Measurements from ENCODE around the gene CSAG3. TPM values are rescaled to one million over a fixed set of nuclear protein-coding genes. Genes with fewer than 3 reads are reported as not detected.
"Not testable (repeated sequence)": the region's sequence is repeated elsewhere in the genome, so short reads cannot be mapped to it uniquely, and the experiment has no call there.

The CSAG3 gene
- total RNA-seq (0.52 TPM), polyA plus RNA-seq (1.3 TPM)
- long read RNA-seq, donor 1 = 0 reads
- long read RNA-seq, donor 2 = 0 reads
- long read RNA-seq, donor 3 = 0 reads
- long read RNA-seq, donor 4 = 0 reads
- long read RNA-seq, donor 5 = 0 reads
- long read RNA-seq, donor 6 = 0 reads
- long read RNA-seq, donor 7 = 0 reads
- long read RNA-seq, donor 8 = 0 reads
- long read RNA-seq, donor 9 = 0 reads
- long read RNA-seq, donor 10 = 0 reads

DNA sequence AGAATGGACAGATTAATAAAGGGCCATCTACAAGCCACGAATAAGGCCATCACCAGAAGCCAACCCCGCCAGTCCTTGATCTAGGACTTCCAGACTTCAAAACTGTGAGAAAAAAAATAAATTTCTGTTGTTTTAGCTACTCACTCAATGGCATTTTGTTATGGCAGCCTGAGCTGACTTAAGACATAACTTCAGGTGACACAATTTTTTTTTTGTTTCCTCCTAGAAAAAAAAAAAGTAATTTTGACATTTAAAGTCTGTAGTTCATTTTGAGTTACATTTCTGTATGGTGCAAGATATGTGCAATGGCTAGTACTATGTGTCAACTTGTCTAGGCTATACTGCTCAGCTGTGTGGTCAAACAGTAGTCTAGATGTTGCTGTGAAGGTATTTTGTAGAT, at the start of gene CSAG3:
Gene CSAG3 (plus strand): TSS at position 301 of the 400 bp plus-strand sequence.
- not testable (repeated sequence) for H3K27me3 ChIP-seq (ENCODE audit: control insufficient read depth in 2 of 2, insufficient read depth in 1 of 2, low read length in 1 of 2); H3K9me3 ChIP-seq (ENCODE audit: control insufficient read depth in 2 of 2, insufficient read depth in 1 of 2, low read length in 1 of 2); H3K27ac ChIP-seq (ENCODE audit: low read depth in 1 of 2, low read length in 1 of 2); H3K36me3 ChIP-seq (ENCODE audit: control insufficient read depth in 2 of 2, insufficient read depth in 2 of 2, low read length in 1 of 2); DNase-seq (ENCODE audit: low read depth in 6 of 9, low spot score in 9 of 9); H3K4me3 ChIP-seq (ENCODE audit: low read length in 2 of 2); H3K4me1 ChIP-seq (ENCODE audit: control insufficient read depth in 2 of 2, insufficient read depth in 2 of 2, low read length in 2 of 2)
- WGBS = no CpG with 5 or more reads among the region's 2 CpGs

DNA sequence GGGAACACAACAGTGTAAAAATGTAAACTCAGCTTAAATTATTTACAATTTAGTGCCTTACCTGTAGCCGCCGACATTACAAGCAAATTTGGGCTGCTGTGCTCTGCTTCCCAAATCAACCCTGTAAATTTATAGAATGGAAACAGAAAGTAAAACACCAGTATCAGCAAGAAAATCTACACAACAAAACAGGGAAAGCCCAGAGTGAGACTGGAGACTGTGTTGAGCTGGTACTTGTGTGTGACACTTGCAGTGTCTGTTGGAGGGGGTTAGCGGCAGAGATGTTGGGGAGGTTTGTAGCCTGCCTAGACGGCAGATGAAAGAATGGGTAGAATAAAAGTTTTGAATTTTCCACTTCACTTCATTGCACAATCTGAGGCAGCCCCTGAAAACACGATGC, 45.8 kb upstream of the CSAG3 start:
- not testable (repeated sequence) for H3K9me3 ChIP-seq (ENCODE audit: control insufficient read depth in 2 of 2, insufficient read depth in 1 of 2, low read length in 1 of 2); H3K4me3 ChIP-seq (ENCODE audit: low read length in 2 of 2); H3K4me1 ChIP-seq (ENCODE audit: control insufficient read depth in 2 of 2, insufficient read depth in 2 of 2, low read length in 2 of 2); H3K36me3 ChIP-seq (ENCODE audit: control insufficient read depth in 2 of 2, insufficient read depth in 2 of 2, low read length in 1 of 2); H3K27me3 ChIP-seq (ENCODE audit: control insufficient read depth in 2 of 2, insufficient read depth in 1 of 2, low read length in 1 of 2); DNase-seq (ENCODE audit: low read depth in 6 of 9, low spot score in 9 of 9); H3K27ac ChIP-seq (ENCODE audit: low read depth in 1 of 2, low read length in 1 of 2)
- no CpG with 5 or more reads among the region's 5 CpGs for WGBS

DNA sequence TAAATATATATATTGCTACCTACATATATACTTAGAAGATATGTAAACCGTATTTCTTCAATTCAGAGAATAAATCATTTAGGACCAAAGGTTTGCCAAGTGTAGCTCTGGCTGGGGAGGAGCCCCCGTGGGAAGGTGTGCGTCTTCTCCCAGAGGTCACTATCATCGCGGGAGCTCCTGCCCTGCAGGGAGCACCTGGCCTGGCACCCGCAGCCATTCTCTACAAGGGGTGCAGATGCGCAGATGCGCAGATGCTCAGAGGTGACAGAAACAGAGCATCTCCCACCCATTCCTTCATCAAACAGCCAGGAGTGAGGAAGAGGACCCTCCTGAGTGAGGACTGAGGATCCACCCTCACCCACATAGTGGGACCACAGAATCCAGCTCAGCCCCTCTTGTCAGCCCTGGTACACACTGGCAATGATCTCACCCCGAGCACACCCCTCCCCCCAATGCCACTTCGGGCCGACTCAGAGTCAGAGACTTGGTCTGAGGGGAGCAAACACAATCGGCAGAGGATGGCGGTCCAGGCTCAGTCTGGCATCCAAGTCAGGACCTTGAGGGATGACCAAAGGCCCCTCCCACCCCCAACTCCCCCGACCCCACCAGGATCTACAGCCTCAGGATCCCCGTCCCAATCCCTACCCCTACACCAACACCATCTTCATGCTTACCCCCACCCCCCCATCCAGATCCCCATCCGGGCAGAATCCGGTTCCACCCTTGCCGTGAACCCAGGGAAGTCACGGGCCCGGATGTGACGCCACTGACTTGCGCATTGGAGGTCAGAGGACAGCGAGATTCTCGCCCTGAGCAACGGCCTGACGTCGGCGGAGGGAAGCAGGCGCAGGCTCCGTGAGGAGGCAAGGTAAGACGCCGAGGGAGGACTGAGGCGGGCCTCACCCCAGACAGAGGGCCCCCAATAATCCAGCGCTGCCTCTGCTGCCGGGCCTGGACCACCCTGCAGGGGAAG, 44.9 kb upstream of the CSAG3 start, which contains the start of gene MAGEA2B:
Gene MAGEA2B (plus strand): TSS at position 814 of the 973 bp plus-strand sequence. CDS start 2,479 bp downstream, outside the sequence.
- H3K9me3 ChIP-seq (ENCODE audit: control insufficient read depth in 2 of 2, insufficient read depth in 1 of 2, low read length in 1 of 2); H3K4me3 ChIP-seq (ENCODE audit: low read length in 2 of 2); H3K4me1 ChIP-seq (ENCODE audit: control insufficient read depth in 2 of 2, insufficient read depth in 2 of 2, low read length in 2 of 2); H3K36me3 ChIP-seq (ENCODE audit: control insufficient read depth in 2 of 2, insufficient read depth in 2 of 2, low read length in 1 of 2); DNase-seq (ENCODE audit: low read depth in 6 of 9, low spot score in 9 of 9); H3K27ac ChIP-seq (ENCODE audit: low read depth in 1 of 2, low read length in 1 of 2); H3K27me3 ChIP-seq (ENCODE audit: control insufficient read depth in 2 of 2, insufficient read depth in 1 of 2, low read length in 1 of 2): not testable (repeated sequence)
- WGBS = no CpG with 5 or more reads among the region's 35 CpGs

DNA sequence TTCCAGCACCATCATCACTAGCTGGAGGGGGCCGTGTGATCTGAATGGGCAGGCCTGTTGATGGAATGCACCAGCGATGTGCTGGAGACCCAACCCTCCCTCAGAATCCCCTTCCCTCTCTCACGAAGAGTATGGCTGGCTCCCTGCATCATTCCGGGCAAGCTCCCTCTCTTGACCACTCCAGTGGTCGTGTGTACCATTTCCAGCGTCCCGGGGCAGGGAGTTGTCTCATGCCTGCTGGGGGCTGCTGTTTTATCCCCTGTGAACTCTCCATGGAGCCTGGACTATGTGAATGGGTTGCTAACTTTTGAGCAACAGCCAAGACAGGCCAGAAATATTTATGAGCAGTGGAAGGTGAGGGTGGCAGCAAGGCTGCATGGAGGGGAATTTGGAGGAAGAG, 33.6 kb upstream of the CSAG3 start:
- 83% methylated on average over 7 of the region's 7 CpGs for WGBS
- Histone ChIP-seq H3K27me3 (ENCODE audit: control insufficient read depth in 2 of 2, insufficient read depth in 1 of 2, low read length in 1 of 2) (no peaks in the 10 kb centered on the region), H3K27ac (ENCODE audit: low read depth in 1 of 2, low read length in 1 of 2) (no peak overlapping the region), H3K4me3 (ENCODE audit: low read length in 2 of 2) (no peak overlapping the region), H3K36me3 (ENCODE audit: control insufficient read depth in 2 of 2, insufficient read depth in 2 of 2, low read length in 1 of 2) (no peaks in the 10 kb centered on the region), H3K9me3 (ENCODE audit: control insufficient read depth in 2 of 2, insufficient read depth in 1 of 2, low read length in 1 of 2) (no peaks in the 10 kb centered on the region), H3K4me1 (ENCODE audit: control insufficient read depth in 2 of 2, insufficient read depth in 2 of 2, low read length in 2 of 2) (no peaks in the 10 kb centered on the region)
- DNase-seq (ENCODE audit: low read depth in 6 of 9, low spot score in 9 of 9) = no peak

DNA sequence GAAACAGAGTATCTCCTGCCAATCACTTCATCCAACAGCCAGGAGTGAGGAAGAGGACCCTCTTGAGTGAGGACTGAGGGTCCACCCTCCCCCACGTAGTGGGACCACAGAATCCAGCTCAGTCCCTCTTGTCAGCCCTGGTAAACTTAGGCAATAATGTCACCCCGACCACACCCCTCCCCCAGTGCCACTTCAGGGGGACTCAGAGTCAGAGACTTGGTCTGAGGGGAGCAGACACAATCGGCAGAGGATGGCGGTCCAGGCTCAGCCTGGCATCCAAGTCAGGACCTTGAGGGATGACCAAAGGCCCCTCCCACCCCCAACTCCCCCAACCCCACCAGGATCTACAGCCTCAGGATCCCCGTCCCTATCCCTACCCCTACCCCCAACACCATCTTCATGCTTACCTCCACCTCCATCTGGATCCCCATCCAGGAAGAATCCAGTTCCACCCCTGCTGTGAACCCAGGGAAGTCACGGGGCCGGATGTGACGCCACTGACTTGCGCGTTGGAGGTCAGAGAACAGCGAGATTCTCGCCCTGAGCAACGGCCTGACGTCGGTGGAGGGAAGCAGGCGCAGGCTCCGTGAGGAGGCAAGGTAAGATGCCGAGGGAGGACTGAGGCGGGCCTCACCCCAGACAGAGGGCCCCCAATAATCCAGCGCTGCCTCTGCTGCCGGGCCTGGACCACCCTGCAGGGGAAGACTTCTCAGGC, 25.6 kb upstream of the CSAG3 start, which contains the start of the genes CSAG1 and MAGEA12:
Gene CSAG1 (minus strand): TSS at position 461 of the 715 bp plus-strand sequence. CDS start 1,261 bp downstream, outside the sequence.
Gene MAGEA12 (plus strand): TSS at position 497 of the 715 bp plus-strand sequence. CDS start 2,405 bp downstream, outside the sequence.
- no peak for DNase-seq (ENCODE audit: low read depth in 6 of 9, low spot score in 9 of 9)
- Histone ChIP-seq H3K27me3 (ENCODE audit: control insufficient read depth in 2 of 2, insufficient read depth in 1 of 2, low read length in 1 of 2) (no peaks in the 10 kb centered on the region), H3K27ac (ENCODE audit: low read depth in 1 of 2, low read length in 1 of 2) (no peak within 1 kb of the TSS), H3K9me3 (ENCODE audit: control insufficient read depth in 2 of 2, insufficient read depth in 1 of 2, low read length in 1 of 2) (no peaks in the 10 kb centered on the region), H3K36me3 (ENCODE audit: control insufficient read depth in 2 of 2, insufficient read depth in 2 of 2, low read length in 1 of 2) (no peaks in the 10 kb centered on the region), H3K4me3 (ENCODE audit: low read length in 2 of 2) (no peak within 1 kb of the TSS), H3K4me1 (ENCODE audit: control insufficient read depth in 2 of 2, insufficient read depth in 2 of 2, low read length in 2 of 2) (no peaks in the 10 kb centered on the region)
- 96% methylated on average over 19 of the region's 21 CpGs for WGBS

DNA sequence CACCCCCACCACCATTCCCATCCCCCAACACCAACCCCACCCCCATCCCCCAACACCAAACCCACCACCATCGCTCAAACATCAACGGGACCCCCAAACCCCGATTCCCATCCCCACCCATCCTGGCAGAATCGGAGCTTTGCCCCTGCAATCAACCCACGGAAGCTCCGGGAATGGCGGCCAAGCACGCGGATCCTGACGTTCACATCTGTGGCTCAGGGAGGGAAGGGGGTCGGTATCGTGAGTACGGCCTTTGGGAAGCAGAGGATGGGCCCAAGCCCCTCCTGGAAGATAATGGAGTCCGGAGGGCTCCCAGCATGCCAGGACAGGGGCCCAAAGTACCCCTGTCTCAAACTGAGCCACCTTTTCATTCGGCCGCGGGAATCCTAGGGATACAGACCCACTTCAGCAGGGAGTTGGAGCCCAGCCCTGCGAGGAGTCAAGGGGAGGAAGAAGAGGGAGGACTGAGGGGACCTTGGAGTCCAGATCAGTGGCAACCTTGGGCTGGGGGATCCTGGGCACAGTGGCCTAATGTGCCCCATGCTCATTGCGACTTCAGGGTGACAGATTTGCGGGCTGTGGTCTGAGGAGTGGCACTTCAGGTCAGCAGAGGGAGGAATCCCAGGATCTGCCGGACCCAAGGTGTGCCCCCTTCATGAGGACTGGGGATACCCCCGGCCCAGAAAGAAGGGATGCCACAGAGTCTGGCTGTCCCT, 24.7 kb upstream of the CSAG3 start:
- H3K9me3 ChIP-seq (ENCODE audit: control insufficient read depth in 2 of 2, insufficient read depth in 1 of 2, low read length in 1 of 2); H3K4me3 ChIP-seq (ENCODE audit: low read length in 2 of 2); H3K4me1 ChIP-seq (ENCODE audit: control insufficient read depth in 2 of 2, insufficient read depth in 2 of 2, low read length in 2 of 2); H3K36me3 ChIP-seq (ENCODE audit: control insufficient read depth in 2 of 2, insufficient read depth in 2 of 2, low read length in 1 of 2); H3K27me3 ChIP-seq (ENCODE audit: control insufficient read depth in 2 of 2, insufficient read depth in 1 of 2, low read length in 1 of 2); DNase-seq (ENCODE audit: low read depth in 6 of 9, low spot score in 9 of 9); H3K27ac ChIP-seq (ENCODE audit: low read depth in 1 of 2, low read length in 1 of 2): not testable (repeated sequence)
- WGBS = 97% methylated on average over 22 of the region's 22 CpGs

DNA sequence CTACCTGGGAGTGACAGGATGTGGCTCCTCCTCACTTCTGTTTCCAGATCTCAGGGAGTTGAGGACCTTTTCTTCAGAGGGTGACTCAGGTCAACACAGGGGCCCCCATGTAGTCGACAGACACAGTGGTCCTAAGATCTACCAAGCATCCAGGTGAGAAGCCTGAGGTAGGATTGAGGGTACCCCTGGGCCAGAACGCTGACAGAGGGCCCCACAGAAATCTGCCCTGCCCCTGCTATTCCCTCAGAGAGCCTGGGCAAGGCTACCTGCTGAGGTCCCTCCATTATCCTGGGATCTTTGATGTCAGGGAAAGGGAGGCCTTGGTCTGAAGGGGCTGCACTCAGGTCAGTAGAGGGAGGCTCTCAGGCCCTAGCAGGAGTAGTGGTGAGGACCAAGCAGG, 23.9 kb upstream of the CSAG3 start:
- Histone ChIP-seq H3K36me3 (ENCODE audit: control insufficient read depth in 2 of 2, insufficient read depth in 2 of 2, low read length in 1 of 2) (no peaks in the 10 kb centered on the region), H3K27ac (ENCODE audit: low read depth in 1 of 2, low read length in 1 of 2) (no peak overlapping the region), H3K27me3 (ENCODE audit: control insufficient read depth in 2 of 2, insufficient read depth in 1 of 2, low read length in 1 of 2) (no peaks in the 10 kb centered on the region), H3K4me1 (ENCODE audit: control insufficient read depth in 2 of 2, insufficient read depth in 2 of 2, low read length in 2 of 2) (no peaks in the 10 kb centered on the region), H3K9me3 (ENCODE audit: control insufficient read depth in 2 of 2, insufficient read depth in 1 of 2, low read length in 1 of 2) (no peaks in the 10 kb centered on the region), H3K4me3 (ENCODE audit: low read length in 2 of 2) (no peak overlapping the region)
- 86% methylated on average over 2 of the region's 2 CpGs for WGBS
- no peak for DNase-seq (ENCODE audit: low read depth in 6 of 9, low spot score in 9 of 9)

DNA sequence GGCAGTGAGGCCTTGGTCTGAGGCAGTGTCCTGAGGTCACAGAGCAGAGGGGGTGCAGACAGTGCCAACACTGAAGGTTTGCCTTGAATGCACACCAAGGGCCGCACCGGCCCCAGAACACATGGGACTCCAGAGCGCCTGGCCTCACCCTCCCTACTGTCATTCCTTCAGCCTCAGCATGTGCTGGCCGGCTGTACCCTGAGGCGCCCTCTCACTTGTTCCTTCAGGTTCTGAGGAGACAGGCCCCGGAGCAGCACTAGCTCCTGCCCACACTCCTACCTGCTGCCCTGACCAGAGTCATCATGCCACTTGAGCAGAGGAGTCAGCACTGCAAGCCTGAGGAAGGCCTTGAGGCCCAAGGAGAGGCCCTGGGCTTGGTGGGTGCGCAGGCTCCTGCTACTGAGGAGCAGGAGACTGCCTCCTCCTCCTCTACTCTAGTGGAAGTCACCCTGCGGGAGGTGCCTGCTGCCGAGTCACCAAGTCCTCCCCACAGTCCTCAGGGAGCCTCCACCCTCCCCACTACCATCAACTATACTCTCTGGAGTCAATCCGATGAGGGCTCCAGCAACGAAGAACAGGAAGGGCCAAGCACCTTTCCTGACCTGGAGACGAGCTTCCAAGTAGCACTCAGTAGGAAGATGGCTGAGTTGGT, 23.0 kb upstream of the CSAG3 start:
- H3K36me3 ChIP-seq (ENCODE audit: control insufficient read depth in 2 of 2, insufficient read depth in 2 of 2, low read length in 1 of 2) = no peaks in the 10 kb centered on the region
- DNase-seq (ENCODE audit: low read depth in 6 of 9, low spot score in 9 of 9) = no peak
- H3K4me3 ChIP-seq (ENCODE audit: low read length in 2 of 2) = no peak overlapping the region
- 97% methylated on average over 12 of the region's 12 CpGs for WGBS
- no peaks in the 10 kb centered on the region for H3K27me3 ChIP-seq (ENCODE audit: control insufficient read depth in 2 of 2, insufficient read depth in 1 of 2, low read length in 1 of 2)
- no peaks in the 10 kb centered on the region for H3K9me3 ChIP-seq (ENCODE audit: control insufficient read depth in 2 of 2, insufficient read depth in 1 of 2, low read length in 1 of 2)
- no peak overlapping the region for H3K27ac ChIP-seq (ENCODE audit: low read depth in 1 of 2, low read length in 1 of 2)
- no peaks in the 10 kb centered on the region for H3K4me1 ChIP-seq (ENCODE audit: control insufficient read depth in 2 of 2, insufficient read depth in 2 of 2, low read length in 2 of 2)

Measured in thymus (tissue), 14 donors.